ENCODE measurements around the gene CAD. TPM values are rescaled to one million over a fixed set of nuclear protein-coding genes. Genes with fewer than 3 reads are reported as not detected.

Gene CAD
- total RNA-seq, 1 experiment from 2014 or later = 71.4 TPM

- Histone ChIP-seq H3K9me2 (replicated peaks; ENCODE audit: insufficient read depth, low read length) (no peaks in the 10 kb centered on the region), H3K9ac (ENCODE audit: low read length) (no peak overlapping the region), H3K4me3 (ENCODE audit: low read length) (no peak overlapping the region), H3K4me2 (ENCODE audit: low read depth, low read length, poor library complexity, severe bottlenecking) (no peak overlapping the region), H3K27me3 (ENCODE audit: low read length) (no peaks in the 10 kb centered on the region), H2AFZ (ENCODE audit: low read length) (no peak overlapping the region), H3K9me3 (ENCODE audit: low read length) (no peaks in the 10 kb centered on the region), H3K27ac (ENCODE audit: low read length) (no peak overlapping the region), H3K79me2 (ENCODE audit: low read length) (no peaks in the 10 kb centered on the region), H3K36me3 (ENCODE audit: insufficient read depth, low read length) (no peaks in the 10 kb centered on the region), H4K20me1 (ENCODE audit: insufficient read depth, low read depth, low read length) (no peaks in the 10 kb centered on the region), H3K4me1 (ENCODE audit: low read length) (peaks cover 9% of the 10 kb centered on the region)
- no peak for DNase-seq
Observed at GRCh38 chr2:27258051-27258450, 40.9 kb downstream of the CAD start.

DNA sequence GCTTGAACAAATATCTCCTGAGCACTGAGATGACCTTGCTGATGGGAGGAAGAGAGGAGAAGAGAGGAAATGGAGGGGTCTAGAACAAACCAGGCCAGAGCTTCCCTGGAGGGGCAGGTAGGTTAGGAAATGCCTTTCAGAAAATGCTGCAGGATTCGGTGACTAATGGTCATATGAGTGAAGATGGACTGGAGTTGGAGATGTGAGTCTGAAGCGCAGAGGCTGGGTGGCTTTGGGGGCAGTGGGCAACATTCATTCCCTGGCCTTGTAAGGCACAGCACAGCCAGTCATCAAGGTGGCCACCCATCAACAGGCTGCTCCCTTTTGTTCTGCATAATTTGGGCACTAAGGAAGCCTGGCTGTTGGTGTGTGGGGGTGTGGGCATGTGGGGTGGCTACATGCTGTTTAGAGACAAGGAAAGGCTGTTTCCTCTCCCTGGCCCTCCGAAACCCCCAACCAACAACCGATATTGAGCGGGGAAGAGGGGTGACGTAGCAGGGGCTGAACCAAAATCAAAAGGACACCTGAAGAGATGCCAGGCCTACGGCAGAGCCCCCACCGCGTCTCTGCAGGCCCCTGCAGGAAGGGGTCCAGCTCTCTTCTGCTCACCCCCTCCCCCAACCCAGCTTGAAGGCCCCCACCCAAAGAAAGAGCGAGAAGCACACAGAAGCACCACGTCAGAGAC is 44.2 kb downstream of the CAD start:
- Histone ChIP-seq H4K20me1 (ENCODE audit: insufficient read depth, low read depth, low read length) (peaks cover 5% of the 10 kb centered on the region; the same call in 1 of the 2 replicates), H3K9me3 (ENCODE audit: low read length) (no peaks in the 10 kb centered on the region), H3K79me2 (ENCODE audit: low read length) (no peaks in the 10 kb centered on the region), H3K4me3 (ENCODE audit: low read length) (no peak overlapping the region), H3K27me3 (ENCODE audit: low read length) (0 out of 2 replicates have a peak, but pooled peaks cover 2% of the 10 kb centered on the region), H3K9me2 (replicated peaks; ENCODE audit: insufficient read depth, low read length) (no peaks in the 10 kb centered on the region), H3K4me2 (ENCODE audit: low read depth, low read length, poor library complexity, severe bottlenecking) (no peak overlapping the region), H3K9ac (ENCODE audit: low read length) (no peak overlapping the region), H2AFZ (ENCODE audit: low read length) (no peak overlapping the region), H3K36me3 (ENCODE audit: insufficient read depth, low read length) (no peaks in the 10 kb centered on the region), H3K4me1 (ENCODE audit: low read length) (peaks cover 19% of the 10 kb centered on the region), H3K27ac (ENCODE audit: low read length) (no peak overlapping the region)
- no peak for DNase-seq

DNA sequence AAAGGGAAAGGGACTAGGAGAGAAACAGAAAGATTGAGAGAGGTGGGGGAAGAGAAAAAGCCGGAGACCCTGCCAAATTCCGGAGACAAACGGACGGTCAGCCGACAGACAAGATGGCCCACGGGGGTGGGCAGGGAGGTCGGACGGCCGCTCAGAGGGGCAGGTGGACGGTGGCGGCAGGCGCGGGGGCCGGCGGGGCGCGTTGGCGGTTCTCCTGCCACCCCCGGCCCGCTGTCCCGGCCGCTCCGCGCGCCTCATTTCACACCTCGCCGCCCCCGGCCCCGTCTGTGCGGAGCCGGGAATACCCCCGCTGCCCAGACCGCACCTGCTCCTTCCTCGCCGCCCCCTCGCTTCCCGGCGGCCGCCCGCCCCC is 44.7 kb downstream of the CAD start:
- no peak overlapping the region for H3K9ac ChIP-seq (ENCODE audit: low read length)
- no peaks in the 10 kb centered on the region for H3K9me3 ChIP-seq (ENCODE audit: low read length)
- peak overlapping the region; percentile 88 for H3K4me2 ChIP-seq (ENCODE audit: low read depth, low read length, poor library complexity, severe bottlenecking)
- H2AFZ ChIP-seq (ENCODE audit: low read length) = no peak overlapping the region
- no peaks in the 10 kb centered on the region for H3K36me3 ChIP-seq (ENCODE audit: insufficient read depth, low read length)
- peaks cover 19% of the 10 kb centered on the region for H3K4me1 ChIP-seq (ENCODE audit: low read length)
- no peaks in the 10 kb centered on the region for H3K79me2 ChIP-seq (ENCODE audit: low read length)
- no peak for DNase-seq
- no peak overlapping the region for H3K27ac ChIP-seq (ENCODE audit: low read length)
- peaks cover 5% of the 10 kb centered on the region; the same call in 1 of the 2 replicates for H4K20me1 ChIP-seq (ENCODE audit: insufficient read depth, low read depth, low read length)
- H3K9me2 ChIP-seq (replicated peaks; ENCODE audit: insufficient read depth, low read length) = no peaks in the 10 kb centered on the region
- H3K4me3 ChIP-seq (ENCODE audit: low read length) = peak overlapping the region; percentile 75; the same call in 1 of the 2 replicates
- 0 out of 2 replicates have a peak, but pooled peaks cover 2% of the 10 kb centered on the region for H3K27me3 ChIP-seq (ENCODE audit: low read length)

- Histone ChIP-seq H3K4me1 (ENCODE audit: low read length) (peaks cover 19% of the 10 kb centered on the region), H3K4me2 (ENCODE audit: low read depth, low read length, poor library complexity, severe bottlenecking) (peak within 1 kb of the TSS; percentile 88), H3K27me3 (ENCODE audit: low read length) (0 out of 2 replicates have a peak, but pooled peaks cover 2% of the 10 kb centered on the region), H3K4me3 (ENCODE audit: low read length) (peak within 1 kb of the TSS; percentile 75), H4K20me1 (ENCODE audit: insufficient read depth, low read depth, low read length) (peaks cover 5% of the 10 kb centered on the region; the same call in 1 of the 2 replicates), H3K9ac (ENCODE audit: low read length) (peak within 1 kb of the TSS; percentile 56), H3K36me3 (ENCODE audit: insufficient read depth, low read length) (no peaks in the 10 kb centered on the region), H3K79me2 (ENCODE audit: low read length) (no peaks in the 10 kb centered on the region), H3K9me3 (ENCODE audit: low read length) (no peaks in the 10 kb centered on the region), H2AFZ (ENCODE audit: low read length) (peak within 1 kb of the TSS; percentile 88), H3K27ac (ENCODE audit: low read length) (no peak within 1 kb of the TSS), H3K9me2 (replicated peaks; ENCODE audit: insufficient read depth, low read length) (no peaks in the 10 kb centered on the region)
- peak; percentile 86 for DNase-seq
Observed at GRCh38 chr2:27262379-27263286, 45.5 kb downstream of the CAD start, which contains the start of gene SLC30A3. SLC30A3 (minus strand) TSS chr2:27263047; CDS start chr2:27262906, 141 bp downstream.

DNA sequence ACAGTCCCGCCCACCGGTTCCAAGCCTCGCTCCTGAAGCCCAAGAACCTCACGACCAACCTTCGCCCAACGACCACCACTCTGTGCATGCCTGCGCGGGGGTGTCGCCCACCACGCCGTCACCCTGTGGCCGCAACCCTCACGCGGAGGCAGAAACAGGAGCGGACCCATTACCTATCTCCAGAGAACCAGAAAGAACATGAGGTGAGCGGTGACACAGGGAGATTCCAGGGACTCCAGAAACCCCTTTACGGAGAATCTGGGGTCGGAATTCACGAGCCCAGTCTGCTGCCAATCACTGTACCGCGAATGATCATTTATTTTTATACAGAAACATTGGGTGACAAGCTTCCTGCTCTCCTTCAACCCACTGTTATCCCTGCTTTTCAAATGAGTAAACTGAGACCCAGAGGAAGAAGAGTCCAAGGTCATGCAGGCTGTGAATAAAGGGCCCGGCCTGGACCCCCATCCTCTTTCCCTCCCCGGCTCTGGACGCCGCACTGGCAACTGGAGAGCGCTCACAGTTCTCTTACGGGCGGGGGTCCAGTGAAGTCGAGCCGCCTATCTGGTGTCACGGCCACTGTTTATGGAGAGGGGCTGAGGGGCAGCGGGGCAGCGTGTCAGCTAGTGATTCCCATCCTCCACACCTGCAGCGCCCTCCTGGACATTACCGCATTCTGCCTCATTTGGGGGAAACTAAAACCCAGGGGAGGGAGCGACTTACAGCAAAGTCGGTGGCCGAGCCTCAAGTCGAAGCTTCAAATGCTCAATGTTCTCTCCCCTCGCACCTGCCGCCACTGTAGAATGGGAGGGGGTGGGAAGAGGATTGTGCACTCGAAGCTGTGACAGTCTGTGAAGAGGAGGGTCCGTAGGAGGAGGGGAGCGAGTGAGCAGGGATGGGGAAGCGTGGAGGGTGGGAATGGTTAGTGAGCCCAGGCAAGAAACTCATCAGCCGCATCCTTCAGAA is 46.4 kb downstream of the CAD start:
- H3K4me2 ChIP-seq (ENCODE audit: low read depth, low read length, poor library complexity, severe bottlenecking) = peak overlapping the region; percentile 88
- H3K36me3 ChIP-seq (ENCODE audit: insufficient read depth, low read length) = no peaks in the 10 kb centered on the region
- H3K79me2 ChIP-seq (ENCODE audit: low read length) = no peaks in the 10 kb centered on the region
- peaks cover 19% of the 10 kb centered on the region for H3K4me1 ChIP-seq (ENCODE audit: low read length)
- no peaks in the 10 kb centered on the region for H3K9me3 ChIP-seq (ENCODE audit: low read length)
- peak overlapping the region; percentile 56; the same call in 1 of the 2 replicates for H3K9ac ChIP-seq (ENCODE audit: low read length)
- no peak overlapping the region for H3K27ac ChIP-seq (ENCODE audit: low read length)
- 0 out of 2 replicates have a peak, but pooled peaks cover 2% of the 10 kb centered on the region for H3K27me3 ChIP-seq (ENCODE audit: low read length)
- DNase-seq = no peak
- H4K20me1 ChIP-seq (ENCODE audit: insufficient read depth, low read depth, low read length) = peaks cover 5% of the 10 kb centered on the region; the same call in 1 of the 2 replicates
- 0 out of 2 replicates have a peak overlapping the region, but pooled peaks have one; percentile 88 for H2AFZ ChIP-seq (ENCODE audit: low read length)
- peak overlapping the region; percentile 75; the same call in 1 of the 2 replicates for H3K4me3 ChIP-seq (ENCODE audit: low read length)
- H3K9me2 ChIP-seq (replicated peaks; ENCODE audit: insufficient read depth, low read length) = no peaks in the 10 kb centered on the region

DNA sequence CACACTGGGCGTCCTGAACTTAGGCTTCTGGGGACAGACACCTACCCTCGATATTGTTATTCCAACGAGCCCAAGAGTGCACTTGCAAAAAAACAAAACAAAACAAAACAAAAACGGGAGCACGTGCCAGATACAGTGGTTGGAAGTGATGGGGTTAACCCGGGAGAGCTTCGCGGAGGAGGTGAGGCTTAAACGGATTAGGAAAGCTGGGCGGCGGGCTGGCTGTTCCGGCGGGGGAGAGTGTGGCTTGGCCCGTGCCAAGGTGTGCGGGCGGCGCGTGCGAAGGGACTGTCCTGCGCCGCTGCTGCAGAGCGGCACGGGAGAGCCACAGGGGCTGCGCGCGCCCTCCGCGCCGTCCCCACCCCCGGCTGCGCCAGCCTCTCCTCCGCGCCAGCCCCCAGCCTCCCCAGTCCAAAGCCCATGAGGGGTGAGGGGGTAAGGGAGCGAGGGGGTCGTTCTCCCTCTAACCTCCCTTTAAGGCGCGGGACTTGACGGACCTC is 47.1 kb downstream of the CAD start:
- peaks cover 19% of the 10 kb centered on the region for H3K4me1 ChIP-seq (ENCODE audit: low read length)
- 0 out of 2 replicates have a peak, but pooled peaks cover 2% of the 10 kb centered on the region for H3K27me3 ChIP-seq (ENCODE audit: low read length)
- DNase-seq = no peak
- peak overlapping the region; percentile 4 for H3K4me2 ChIP-seq (ENCODE audit: low read depth, low read length, poor library complexity, severe bottlenecking)
- H3K9me3 ChIP-seq (ENCODE audit: low read length) = no peaks in the 10 kb centered on the region
- no peaks in the 10 kb centered on the region for H3K79me2 ChIP-seq (ENCODE audit: low read length)
- peaks cover 5% of the 10 kb centered on the region; the same call in 1 of the 2 replicates for H4K20me1 ChIP-seq (ENCODE audit: insufficient read depth, low read depth, low read length)
- no peak overlapping the region for H3K9ac ChIP-seq (ENCODE audit: low read length)
- no peaks in the 10 kb centered on the region for H3K36me3 ChIP-seq (ENCODE audit: insufficient read depth, low read length)
- no peak overlapping the region for H2AFZ ChIP-seq (ENCODE audit: low read length)
- H3K4me3 ChIP-seq (ENCODE audit: low read length) = no peak overlapping the region
- H3K9me2 ChIP-seq (replicated peaks; ENCODE audit: insufficient read depth, low read length) = no peaks in the 10 kb centered on the region
- no peak overlapping the region for H3K27ac ChIP-seq (ENCODE audit: low read length)

DNA sequence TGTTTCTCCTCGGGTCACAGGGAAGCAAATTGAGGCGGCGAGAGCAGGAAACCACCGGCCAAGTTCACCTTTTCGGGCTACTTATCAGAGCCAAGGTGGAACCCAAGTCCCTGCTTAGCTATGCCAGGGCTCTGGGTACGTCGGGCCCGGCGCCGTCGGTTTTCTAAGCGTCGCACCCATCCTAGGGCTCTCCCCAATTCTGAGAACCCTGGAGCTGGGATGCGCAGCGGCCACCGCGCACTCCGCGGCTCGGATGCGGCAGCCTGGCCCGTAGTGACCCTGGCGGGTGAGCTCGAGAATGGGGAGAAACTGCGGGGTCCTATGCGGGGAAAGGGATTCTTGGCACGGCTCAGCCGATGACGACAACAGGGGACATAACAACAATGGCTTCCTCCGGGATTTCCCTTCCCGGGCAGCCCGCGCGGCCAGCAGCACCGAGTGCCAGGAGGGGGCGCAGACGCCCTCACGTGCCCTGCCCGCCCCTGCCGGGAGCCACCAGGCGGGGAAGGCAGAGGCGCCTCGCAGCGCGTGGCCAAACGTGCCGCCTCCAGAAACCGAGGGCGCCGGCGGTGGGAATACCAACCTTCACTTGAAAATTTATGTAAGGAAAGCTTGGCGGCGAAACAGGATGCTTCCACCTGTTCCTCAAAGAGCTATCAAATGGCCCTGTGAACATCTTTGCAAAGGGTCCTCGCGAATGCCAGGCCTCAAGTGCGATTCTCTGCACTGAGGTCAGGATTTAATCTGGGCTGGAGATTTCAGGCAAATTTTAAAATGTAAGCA is 47.8 kb downstream of the CAD start:
- H3K9me3 ChIP-seq (ENCODE audit: low read length) = no peaks in the 10 kb centered on the region
- no peaks in the 10 kb centered on the region for H3K9me2 ChIP-seq (replicated peaks; ENCODE audit: insufficient read depth, low read length)
- DNase-seq = peak; percentile 58
- H3K4me2 ChIP-seq (ENCODE audit: low read depth, low read length, poor library complexity, severe bottlenecking) = peak overlapping the region; percentile 17
- H3K9ac ChIP-seq (ENCODE audit: low read length) = no peak overlapping the region
- no peak overlapping the region for H3K4me3 ChIP-seq (ENCODE audit: low read length)
- peaks cover 19% of the 10 kb centered on the region for H3K4me1 ChIP-seq (ENCODE audit: low read length)
- no peak overlapping the region for H2AFZ ChIP-seq (ENCODE audit: low read length)
- 0 out of 2 replicates have a peak, but pooled peaks cover 2% of the 10 kb centered on the region for H3K27me3 ChIP-seq (ENCODE audit: low read length)
- H4K20me1 ChIP-seq (ENCODE audit: insufficient read depth, low read depth, low read length) = peaks cover 5% of the 10 kb centered on the region; the same call in 1 of the 2 replicates
- no peak overlapping the region for H3K27ac ChIP-seq (ENCODE audit: low read length)
- H3K36me3 ChIP-seq (ENCODE audit: insufficient read depth, low read length) = no peaks in the 10 kb centered on the region
- no peaks in the 10 kb centered on the region for H3K79me2 ChIP-seq (ENCODE audit: low read length)
